ENCODE measurements around the gene TRA2A. TPM values are rescaled to one million over a fixed set of nuclear protein-coding genes. Genes with fewer than 3 reads are reported as not detected.

TRA2A gene
- total and polyA plus RNA-seq, 9 of the 15 experiments (the other 6 are each of a cell fraction or from before 2014, with no cell fraction given), result 22.7 to 210 (median 73.9) TPM

DNA sequence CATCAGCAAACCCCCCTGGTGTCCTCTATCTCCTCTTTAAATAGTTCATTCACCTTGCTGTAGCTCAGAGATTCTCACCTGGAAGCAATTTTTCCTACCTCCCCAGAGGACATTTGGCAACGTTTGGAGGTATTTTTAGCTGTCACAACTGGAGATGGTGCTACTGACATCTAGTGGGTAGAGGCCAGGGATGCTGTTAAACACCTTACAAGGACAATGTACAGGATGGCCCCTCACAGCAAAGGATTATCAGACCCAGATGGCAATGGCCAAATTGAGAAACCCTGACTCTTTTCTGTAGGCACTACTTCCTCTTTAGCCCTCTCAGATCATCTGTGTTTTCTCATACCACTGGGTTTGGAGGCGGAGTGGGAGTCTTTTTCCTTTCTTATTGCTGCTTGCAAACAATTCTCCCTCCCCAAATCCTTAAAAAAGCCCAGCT is 13.2 kb upstream of the TRA2A start (continued):
- TF ChIP-seq CBX5 (IDR thresholded peaks at IDR 0.05; ENCODE audit: borderline replicate concordance, low read depth) (no peak), ZNF561 (CRISPR knock-in tag; conservative IDR thresholded peaks at IDR 0.05) (no peak), KDM5B (IDR thresholded peaks at IDR 0.05; ENCODE audit: insufficient replicate concordance, low read depth, low read length) (no peak), BRD9 (IDR thresholded peaks at IDR 0.05; ENCODE audit: low read depth, partially characterized antibody) (no peak), BACH1 (tag; IDR thresholded peaks at IDR 0.05) (no peak), ZNF830 (CRISPR knock-in tag; IDR thresholded peaks at IDR 0.05) (no peak), TGIF2 (CRISPR knock-in tag; IDR thresholded peaks at IDR 0.05) (no peak), HDAC3 (IDR thresholded peaks at IDR 0.05; ENCODE audit: borderline replicate concordance, partially characterized antibody) (no peak), ILF3 (IDR thresholded peaks at IDR 0.05; ENCODE audit: borderline replicate concordance) (no peak), DPF2 (IDR thresholded peaks at IDR 0.05) (no peak), ZZZ3 (IDR thresholded peaks at IDR 0.05) (no peak)
- TF ChIP-seq, protein P1, sequence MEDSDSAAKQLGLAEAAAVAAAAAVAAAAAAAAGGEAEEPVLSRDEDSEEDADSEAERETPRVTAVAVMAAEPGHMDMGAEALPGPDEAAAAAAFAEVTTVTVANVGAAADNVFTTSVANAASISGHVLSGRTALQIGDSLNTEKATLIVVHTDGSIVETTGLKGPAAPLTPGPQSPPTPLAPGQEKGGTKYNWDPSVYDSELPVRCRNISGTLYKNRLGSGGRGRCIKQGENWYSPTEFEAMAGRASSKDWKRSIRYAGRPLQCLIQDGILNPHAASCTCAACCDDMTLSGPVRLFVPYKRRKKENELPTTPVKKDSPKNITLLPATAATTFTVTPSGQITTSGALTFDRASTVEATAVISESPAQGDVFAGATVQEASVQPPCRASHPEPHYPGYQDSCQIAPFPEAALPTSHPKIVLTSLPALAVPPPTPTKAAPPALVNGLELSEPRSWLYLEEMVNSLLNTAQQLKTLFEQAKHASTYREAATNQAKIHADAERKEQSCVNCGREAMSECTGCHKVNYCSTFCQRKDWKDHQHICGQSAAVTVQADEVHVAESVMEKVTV (CRISPR knock-in tag; IDR thresholded peaks at IDR 0.05), result peak; percentile 85
- TF ChIP-seq, protein P2, sequence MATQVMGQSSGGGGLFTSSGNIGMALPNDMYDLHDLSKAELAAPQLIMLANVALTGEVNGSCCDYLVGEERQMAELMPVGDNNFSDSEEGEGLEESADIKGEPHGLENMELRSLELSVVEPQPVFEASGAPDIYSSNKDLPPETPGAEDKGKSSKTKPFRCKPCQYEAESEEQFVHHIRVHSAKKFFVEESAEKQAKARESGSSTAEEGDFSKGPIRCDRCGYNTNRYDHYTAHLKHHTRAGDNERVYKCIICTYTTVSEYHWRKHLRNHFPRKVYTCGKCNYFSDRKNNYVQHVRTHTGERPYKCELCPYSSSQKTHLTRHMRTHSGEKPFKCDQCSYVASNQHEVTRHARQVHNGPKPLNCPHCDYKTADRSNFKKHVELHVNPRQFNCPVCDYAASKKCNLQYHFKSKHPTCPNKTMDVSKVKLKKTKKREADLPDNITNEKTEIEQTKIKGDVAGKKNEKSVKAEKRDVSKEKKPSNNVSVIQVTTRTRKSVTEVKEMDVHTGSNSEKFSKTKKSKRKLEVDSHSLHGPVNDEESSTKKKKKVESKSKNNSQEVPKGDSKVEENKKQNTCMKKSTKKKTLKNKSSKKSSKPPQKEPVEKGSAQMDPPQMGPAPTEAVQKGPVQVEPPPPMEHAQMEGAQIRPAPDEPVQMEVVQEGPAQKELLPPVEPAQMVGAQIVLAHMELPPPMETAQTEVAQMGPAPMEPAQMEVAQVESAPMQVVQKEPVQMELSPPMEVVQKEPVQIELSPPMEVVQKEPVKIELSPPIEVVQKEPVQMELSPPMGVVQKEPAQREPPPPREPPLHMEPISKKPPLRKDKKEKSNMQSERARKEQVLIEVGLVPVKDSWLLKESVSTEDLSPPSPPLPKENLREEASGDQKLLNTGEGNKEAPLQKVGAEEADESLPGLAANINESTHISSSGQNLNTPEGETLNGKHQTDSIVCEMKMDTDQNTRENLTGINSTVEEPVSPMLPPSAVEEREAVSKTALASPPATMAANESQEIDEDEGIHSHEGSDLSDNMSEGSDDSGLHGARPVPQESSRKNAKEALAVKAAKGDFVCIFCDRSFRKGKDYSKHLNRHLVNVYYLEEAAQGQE (IDR thresholded peaks at IDR 0.05; ENCODE audit: borderline replicate concordance), result peak; percentile 88
- TF ChIP-seq, protein P2 (CRISPR knock-in tag; IDR thresholded peaks at IDR 0.05; ENCODE audit: low read depth), result no peak
- TF ChIP-seq, protein P3, sequence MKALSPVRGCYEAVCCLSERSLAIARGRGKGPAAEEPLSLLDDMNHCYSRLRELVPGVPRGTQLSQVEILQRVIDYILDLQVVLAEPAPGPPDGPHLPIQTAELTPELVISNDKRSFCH (CRISPR knock-in tag; IDR thresholded peaks at IDR 0.05), result no peak
- TF ChIP-seq, protein P3 (tag; IDR thresholded peaks at IDR 0.05), result no peak
- TF ChIP-seq, protein P4, sequence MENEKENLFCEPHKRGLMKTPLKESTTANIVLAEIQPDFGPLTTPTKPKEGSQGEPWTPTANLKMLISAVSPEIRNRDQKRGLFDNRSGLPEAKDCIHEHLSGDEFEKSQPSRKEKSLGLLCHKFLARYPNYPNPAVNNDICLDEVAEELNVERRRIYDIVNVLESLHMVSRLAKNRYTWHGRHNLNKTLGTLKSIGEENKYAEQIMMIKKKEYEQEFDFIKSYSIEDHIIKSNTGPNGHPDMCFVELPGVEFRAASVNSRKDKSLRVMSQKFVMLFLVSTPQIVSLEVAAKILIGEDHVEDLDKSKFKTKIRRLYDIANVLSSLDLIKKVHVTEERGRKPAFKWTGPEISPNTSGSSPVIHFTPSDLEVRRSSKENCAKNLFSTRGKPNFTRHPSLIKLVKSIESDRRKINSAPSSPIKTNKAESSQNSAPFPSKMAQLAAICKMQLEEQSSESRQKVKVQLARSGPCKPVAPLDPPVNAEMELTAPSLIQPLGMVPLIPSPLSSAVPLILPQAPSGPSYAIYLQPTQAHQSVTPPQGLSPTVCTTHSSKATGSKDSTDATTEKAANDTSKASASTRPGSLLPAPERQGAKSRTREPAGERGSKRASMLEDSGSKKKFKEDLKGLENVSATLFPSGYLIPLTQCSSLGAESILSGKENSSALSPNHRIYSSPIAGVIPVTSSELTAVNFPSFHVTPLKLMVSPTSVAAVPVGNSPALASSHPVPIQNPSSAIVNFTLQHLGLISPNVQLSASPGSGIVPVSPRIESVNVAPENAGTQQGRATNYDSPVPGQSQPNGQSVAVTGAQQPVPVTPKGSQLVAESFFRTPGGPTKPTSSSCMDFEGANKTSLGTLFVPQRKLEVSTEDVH (IDR thresholded peaks at IDR 0.05; ENCODE audit: low read depth, partially characterized antibody), result no peak

Measured in K562 (cell line).